ENCODE results near the gene DNM3. TPM values are rescaled to one million over a fixed set of nuclear protein-coding genes. Genes with fewer than 3 reads are reported as not detected.

DNM3 gene
- polyA plus RNA-seq, 1 donor (not counting 4 experiments of a cell fraction or from before 2014, with no cell fraction given) = 2.0 TPM

GRCh38 chr1:172201572-172201971 lies 360.3 kb downstream of the DNM3 start:
- H3K27ac ChIP-seq (ENCODE audit: control insufficient read depth, insufficient read depth, low read length) = no peak overlapping the region
- H4K20me1 ChIP-seq (ENCODE audit: control insufficient read depth, extremely low read depth, insufficient read depth, low read length) = no peaks in the 10 kb centered on the region
- H3K27me3 ChIP-seq (ENCODE audit: control insufficient read depth, extremely low read depth, insufficient read depth, low read length) = no peaks in the 10 kb centered on the region
- dilution Hi-C loops (cut with MboI; ENCODE audit: extremely low pct_ligation_motif_present, low sequenced_read_pairs) = no loop called here
- H2AFZ ChIP-seq (ENCODE audit: control insufficient read depth, low read length) = no peak overlapping the region
- DNase-seq (ENCODE audit: low read depth, low spot score) (no peak), FAIRE-seq (no peak)
- H3K79me2 ChIP-seq (ENCODE audit: control insufficient read depth, insufficient read depth, low read length) = no peaks in the 10 kb centered on the region
- no peak overlapping the region for H3K4me2 ChIP-seq (ENCODE audit: control insufficient read depth, extremely low read depth, insufficient read depth, low read depth, low read length)
- H3K9ac ChIP-seq (ENCODE audit: control insufficient read depth, extremely low read depth, insufficient read depth, low read length) = no peak overlapping the region
- no peaks in the 10 kb centered on the region for H3K9me3 ChIP-seq (ENCODE audit: control insufficient read depth, low read depth, low read length)
- no peaks in the 10 kb centered on the region for H3K36me3 ChIP-seq (ENCODE audit: control insufficient read depth in 2 of 2, extremely low read depth in 1 of 2, insufficient read depth in 2 of 2, low read length in 2 of 2)
- H3K4me1 ChIP-seq (ENCODE audit: control insufficient read depth, extremely low read depth, insufficient read depth, low read length) = no peaks in the 10 kb centered on the region
- TF ChIP-seq EZH2 (IDR thresholded peaks at IDR 0.05; ENCODE audit: low read length) = no peak
- H3K9me1 ChIP-seq (ENCODE audit: control insufficient read depth, extremely low read depth, insufficient read depth, low read length) = no peaks in the 10 kb centered on the region
- H3K4me3 ChIP-seq (ENCODE audit: control insufficient read depth in 2 of 3, extremely low read depth in 1 of 3, insufficient read depth in 2 of 3, low read depth in 1 of 3, low read length in 3 of 3) = no peak overlapping the region

GRCh38 chr1:172203135-172203823 lies 362.0 kb downstream of the DNM3 start:
- FAIRE-seq = no peak
- no peak overlapping the region for H3K9ac ChIP-seq (ENCODE audit: control insufficient read depth, extremely low read depth, insufficient read depth, low read length)
- no peak overlapping the region for H3K27ac ChIP-seq (ENCODE audit: control insufficient read depth, insufficient read depth, low read length)
- no peaks in the 10 kb centered on the region for H3K36me3 ChIP-seq (ENCODE audit: control insufficient read depth in 2 of 2, extremely low read depth in 1 of 2, insufficient read depth in 2 of 2, low read length in 2 of 2)
- no peak for DNase-seq (ENCODE audit: low read depth, low spot score)
- no peak for TF ChIP-seq EZH2 (IDR thresholded peaks at IDR 0.05; ENCODE audit: low read length)
- TF ChIP-seq CTCF (optimal IDR thresholded peaks at IDR 0.05 in 1 of 3, IDR thresholded peaks at IDR 0.05 in 1 of 3, conservative IDR thresholded peaks at IDR 0.05 in 1 of 3; ENCODE audit: extremely low read depth in 1 of 3, insufficient read depth in 2 of 3, low read length in 3 of 3) = no peak
- H3K27me3 ChIP-seq (ENCODE audit: control insufficient read depth, extremely low read depth, insufficient read depth, low read length) = no peaks in the 10 kb centered on the region
- no peak overlapping the region for H3K4me2 ChIP-seq (ENCODE audit: control insufficient read depth, extremely low read depth, insufficient read depth, low read depth, low read length)
- no peak overlapping the region for H3K4me3 ChIP-seq (ENCODE audit: control insufficient read depth in 2 of 3, extremely low read depth in 1 of 3, insufficient read depth in 2 of 3, low read depth in 1 of 3, low read length in 3 of 3)
- no peak overlapping the region for H2AFZ ChIP-seq (ENCODE audit: control insufficient read depth, low read length)
- dilution Hi-C loops (cut with MboI; ENCODE audit: extremely low pct_ligation_motif_present, low sequenced_read_pairs) = no loop called here
- no peaks in the 10 kb centered on the region for H3K79me2 ChIP-seq (ENCODE audit: control insufficient read depth, insufficient read depth, low read length)
- H3K9me3 ChIP-seq (ENCODE audit: control insufficient read depth, low read depth, low read length) = no peaks in the 10 kb centered on the region
- H3K4me1 ChIP-seq (ENCODE audit: control insufficient read depth, extremely low read depth, insufficient read depth, low read length) = no peaks in the 10 kb centered on the region
- no peaks in the 10 kb centered on the region for H3K9me1 ChIP-seq (ENCODE audit: control insufficient read depth, extremely low read depth, insufficient read depth, low read length)
- H4K20me1 ChIP-seq (ENCODE audit: control insufficient read depth, extremely low read depth, insufficient read depth, low read length) = no peaks in the 10 kb centered on the region

GRCh38 chr1:172203902-172204301 lies 362.6 kb downstream of the DNM3 start:
- Histone ChIP-seq H3K4me1 (ENCODE audit: control insufficient read depth, extremely low read depth, insufficient read depth, low read length) (no peaks in the 10 kb centered on the region), H3K4me3 (ENCODE audit: control insufficient read depth in 2 of 3, extremely low read depth in 1 of 3, insufficient read depth in 2 of 3, low read depth in 1 of 3, low read length in 3 of 3) (no peak overlapping the region), H2AFZ (ENCODE audit: control insufficient read depth, low read length) (no peak overlapping the region), H3K27ac (ENCODE audit: control insufficient read depth, insufficient read depth, low read length) (no peak overlapping the region), H4K20me1 (ENCODE audit: control insufficient read depth, extremely low read depth, insufficient read depth, low read length) (no peaks in the 10 kb centered on the region), H3K9ac (ENCODE audit: control insufficient read depth, extremely low read depth, insufficient read depth, low read length) (no peak overlapping the region), H3K4me2 (ENCODE audit: control insufficient read depth, extremely low read depth, insufficient read depth, low read depth, low read length) (no peak overlapping the region), H3K27me3 (ENCODE audit: control insufficient read depth, extremely low read depth, insufficient read depth, low read length) (no peaks in the 10 kb centered on the region), H3K9me3 (ENCODE audit: control insufficient read depth, low read depth, low read length) (no peaks in the 10 kb centered on the region), H3K79me2 (ENCODE audit: control insufficient read depth, insufficient read depth, low read length) (no peaks in the 10 kb centered on the region), H3K36me3 (ENCODE audit: control insufficient read depth in 2 of 2, extremely low read depth in 1 of 2, insufficient read depth in 2 of 2, low read length in 2 of 2) (no peaks in the 10 kb centered on the region), H3K9me1 (ENCODE audit: control insufficient read depth, extremely low read depth, insufficient read depth, low read length) (no peaks in the 10 kb centered on the region)
- FAIRE-seq (no peak), DNase-seq (ENCODE audit: low read depth, low spot score) (no peak)
- TF ChIP-seq EZH2 (IDR thresholded peaks at IDR 0.05; ENCODE audit: low read length) (no peak), CTCF (optimal IDR thresholded peaks at IDR 0.05 in 1 of 3, IDR thresholded peaks at IDR 0.05 in 1 of 3, conservative IDR thresholded peaks at IDR 0.05 in 1 of 3; ENCODE audit: extremely low read depth in 1 of 3, insufficient read depth in 2 of 3, low read length in 3 of 3) (no peak)
- dilution Hi-C loops (cut with MboI; ENCODE audit: extremely low pct_ligation_motif_present, low sequenced_read_pairs) = no loop called here
